Activated naive CD4-positive, alpha-beta T cell (primary cell): Measurements from ENCODE around the gene TRIM26.

Experiments used
- DNase-seq, 4 experiments: peaks; one replicate each; lab custom pipeline; 2025; lab: John Stamatoyannopoulos, UW

The TRIM26 gene

DNA sequence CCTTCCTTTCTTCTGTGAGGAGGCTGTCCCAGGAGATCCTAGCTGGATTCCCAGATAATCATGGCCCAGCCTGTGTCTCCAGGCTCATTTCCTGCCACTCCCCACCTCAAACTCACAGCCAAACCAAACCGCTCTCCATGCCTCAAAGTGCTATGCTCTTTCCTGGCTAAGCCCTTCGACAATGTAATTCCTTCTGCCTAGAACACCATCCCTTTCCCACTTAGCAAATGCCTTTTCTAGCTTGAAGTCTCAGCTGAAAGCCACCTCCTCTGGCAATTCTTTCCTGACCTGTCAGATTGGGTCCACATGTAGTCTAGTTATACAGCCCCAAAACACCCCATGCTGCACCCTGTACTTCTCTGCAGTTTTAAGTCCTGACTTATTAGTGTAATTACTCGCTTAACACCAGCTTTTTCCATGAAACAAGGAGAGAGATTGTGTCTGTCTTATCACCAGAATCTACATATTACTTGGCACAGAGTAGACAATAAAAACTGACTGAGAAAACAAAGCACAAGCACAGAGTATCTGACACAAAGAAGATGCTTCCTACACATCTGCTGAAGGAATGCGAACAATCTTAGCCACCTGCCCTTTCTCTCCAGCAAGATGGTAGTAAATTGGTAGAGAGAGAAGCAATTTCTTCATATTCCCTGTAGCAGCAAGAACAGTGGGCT, 5.4 kb downstream of the TRIM26 start:
- DNase-seq, result no peak

DNA sequence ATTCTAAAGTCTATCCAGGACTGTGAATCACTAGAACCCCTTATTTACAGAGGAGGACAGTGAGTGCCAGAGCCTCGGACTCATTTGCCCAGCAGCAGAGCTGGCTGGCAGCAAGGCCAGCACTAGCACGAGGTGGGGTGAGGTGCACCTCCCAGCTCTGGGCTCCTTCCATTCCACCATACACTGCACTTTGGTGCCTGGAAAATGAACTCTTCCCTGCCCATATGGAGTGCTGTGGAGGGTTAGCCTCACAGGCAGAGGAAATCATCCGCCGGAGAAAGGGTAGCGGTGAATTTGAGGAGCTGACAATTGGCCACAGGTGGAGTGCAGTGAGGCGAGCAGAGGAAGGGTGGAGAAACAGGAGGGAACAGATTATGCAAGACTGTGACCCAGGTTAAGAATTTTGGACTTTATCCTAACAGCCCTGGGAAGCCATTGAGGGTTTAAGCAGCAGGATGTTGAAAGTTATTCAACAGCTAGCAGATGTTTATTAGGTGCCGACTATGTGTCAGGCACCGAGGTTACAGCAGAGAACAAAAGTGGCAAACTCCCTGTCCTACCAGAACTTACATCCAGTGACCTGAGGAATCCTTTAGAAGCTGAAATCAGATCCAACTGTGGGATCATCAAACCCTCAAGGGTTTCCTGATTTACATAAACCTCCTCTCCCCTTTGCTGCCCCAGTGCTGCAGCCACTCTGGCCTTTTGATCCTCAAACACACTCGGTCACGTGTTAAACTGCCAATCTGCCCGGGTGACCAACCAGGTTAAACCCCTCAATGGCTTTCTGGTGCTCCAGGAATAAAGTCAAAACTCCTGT, 6.2 kb downstream of the TRIM26 start:
- no peak for DNase-seq

DNA sequence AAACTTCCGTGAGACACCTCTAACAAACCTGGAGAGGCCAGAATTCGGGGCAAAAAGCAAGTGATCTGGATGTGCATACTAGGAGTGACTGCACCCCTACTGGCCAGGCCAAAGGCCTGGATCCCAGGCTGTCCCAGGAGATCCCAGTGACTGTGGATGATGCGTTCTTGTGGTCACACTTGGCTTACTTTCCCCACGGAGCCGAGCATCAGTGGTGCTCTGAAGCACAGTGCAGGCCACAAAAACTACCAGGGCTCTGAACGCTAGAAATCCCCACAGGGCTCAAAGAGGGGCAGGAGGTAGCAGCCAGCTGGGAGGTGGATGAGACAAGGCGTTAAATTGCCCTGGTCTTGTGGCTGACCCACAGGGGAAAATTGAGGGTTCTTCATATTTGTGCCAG, 7.1 kb downstream of the TRIM26 start:
- DNase-seq, result no peak

DNA sequence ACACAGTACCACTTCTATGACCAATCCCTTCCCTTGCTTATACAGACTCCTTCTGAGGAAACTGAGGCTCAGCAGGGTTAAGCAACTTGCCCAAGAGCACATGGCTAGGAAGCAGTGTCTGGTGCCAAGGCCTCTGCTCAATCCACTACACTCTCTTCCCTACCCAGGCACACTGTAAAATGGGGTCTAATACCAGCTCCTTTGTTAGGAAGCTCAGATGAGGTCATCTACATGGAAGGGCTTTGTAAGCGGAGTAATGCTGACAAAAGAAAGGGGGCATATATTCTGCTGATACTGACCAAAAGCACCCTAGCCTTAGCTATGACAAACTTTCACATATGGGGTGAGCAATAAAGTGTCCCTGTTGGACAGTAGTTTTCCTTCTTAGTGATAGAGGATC, 9.1 kb downstream of the TRIM26 start:
- no peak for DNase-seq

DNA sequence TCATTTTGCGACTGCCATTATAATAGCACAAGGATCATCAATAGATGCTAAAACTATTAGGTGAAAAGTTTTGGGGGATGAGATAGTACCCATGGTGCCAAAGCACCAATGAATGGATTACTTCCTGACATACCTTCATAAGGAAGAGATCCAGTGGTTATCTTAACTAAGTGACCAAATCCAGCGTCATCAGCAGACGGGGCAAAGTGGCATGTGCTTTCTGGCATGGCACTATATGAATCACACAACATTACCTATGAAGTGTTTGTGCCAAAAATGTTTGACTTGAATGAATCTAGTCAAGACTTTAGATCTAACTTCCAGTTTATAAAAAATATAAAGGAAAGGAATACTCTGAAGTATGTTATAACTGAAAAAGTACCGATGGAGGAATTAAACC, 10.8 kb downstream of the TRIM26 start:
- DNase-seq, result no peak

DNA sequence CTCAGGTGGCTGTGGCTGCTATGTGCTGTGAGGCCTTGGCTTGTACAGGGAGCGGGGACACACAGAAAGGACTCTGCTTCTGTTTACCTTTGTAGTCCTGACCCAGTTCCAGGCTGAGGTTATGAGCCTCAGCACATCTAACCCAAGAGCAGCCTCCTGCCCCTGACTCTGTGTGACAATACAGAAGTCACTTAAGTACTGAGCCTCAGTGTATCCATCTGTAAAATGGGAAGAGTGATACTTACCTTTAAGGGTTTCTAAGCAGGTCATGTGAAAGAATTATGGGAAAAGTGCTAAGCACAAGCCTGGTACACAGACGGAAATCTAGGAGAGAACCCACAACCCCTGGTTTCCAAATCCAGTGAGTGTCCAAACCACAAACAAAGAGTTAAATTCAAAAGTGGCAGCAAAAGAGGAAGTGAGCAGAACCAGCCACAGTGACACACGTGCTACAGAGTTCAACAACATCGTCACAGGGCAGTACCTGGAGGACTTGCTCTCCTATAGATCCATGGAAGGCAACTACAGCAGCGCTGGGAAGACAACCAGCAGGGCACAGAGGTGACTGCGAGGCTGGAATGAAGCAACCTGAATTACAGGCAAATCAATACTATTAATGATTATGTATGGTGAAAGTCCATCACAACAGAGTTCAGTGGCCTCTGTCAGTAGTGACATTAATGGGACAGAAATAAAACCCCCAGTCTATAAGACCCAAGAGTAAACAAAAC, 12.5 kb downstream of the TRIM26 start:
- DNase-seq, result no peak

DNA sequence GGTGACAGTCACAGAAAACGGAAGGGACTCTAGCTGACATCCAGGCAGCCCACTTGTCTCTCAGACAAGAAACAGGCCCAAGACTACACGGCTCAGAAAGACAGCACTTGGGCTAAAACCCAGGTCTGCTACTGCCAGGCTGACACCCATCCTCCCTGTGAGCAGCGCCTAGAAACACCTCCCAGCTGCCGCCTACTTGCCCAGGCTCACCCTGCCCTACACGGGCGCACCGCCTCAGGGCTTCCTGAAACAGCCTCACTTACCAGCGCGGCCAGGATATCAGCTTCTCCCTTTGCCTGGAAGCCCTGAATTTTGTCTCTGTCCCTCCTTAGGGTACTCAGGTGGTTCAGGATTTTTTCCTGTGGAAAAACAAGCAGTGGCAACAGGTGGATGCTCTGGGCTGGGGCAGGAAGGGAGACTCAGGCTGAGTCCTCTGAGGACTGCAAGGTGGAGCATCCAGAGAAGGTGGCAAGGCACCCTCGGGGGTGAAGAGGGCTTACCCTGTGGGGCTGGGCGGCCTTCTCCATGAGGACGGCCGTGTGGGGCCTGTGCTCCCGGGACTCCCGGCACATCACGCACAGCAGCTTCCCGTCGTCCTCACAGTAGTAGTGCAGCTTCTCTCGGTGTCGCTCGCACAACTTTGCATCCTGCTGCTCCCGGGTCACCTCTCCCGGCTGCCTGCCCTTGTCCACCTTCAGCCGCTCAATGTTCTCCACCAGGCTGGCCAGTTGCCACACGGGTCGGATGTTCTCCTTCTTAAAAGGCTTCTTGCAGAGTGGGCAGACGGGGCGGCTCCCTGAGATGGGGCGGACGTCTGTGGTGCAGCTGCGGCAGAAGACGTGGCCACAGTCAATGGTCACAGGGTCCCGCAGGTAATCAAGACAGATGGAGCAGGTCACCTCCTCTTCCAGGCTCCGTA, 14.8 kb downstream of the TRIM26 start:
- no peak for DNase-seq

DNA sequence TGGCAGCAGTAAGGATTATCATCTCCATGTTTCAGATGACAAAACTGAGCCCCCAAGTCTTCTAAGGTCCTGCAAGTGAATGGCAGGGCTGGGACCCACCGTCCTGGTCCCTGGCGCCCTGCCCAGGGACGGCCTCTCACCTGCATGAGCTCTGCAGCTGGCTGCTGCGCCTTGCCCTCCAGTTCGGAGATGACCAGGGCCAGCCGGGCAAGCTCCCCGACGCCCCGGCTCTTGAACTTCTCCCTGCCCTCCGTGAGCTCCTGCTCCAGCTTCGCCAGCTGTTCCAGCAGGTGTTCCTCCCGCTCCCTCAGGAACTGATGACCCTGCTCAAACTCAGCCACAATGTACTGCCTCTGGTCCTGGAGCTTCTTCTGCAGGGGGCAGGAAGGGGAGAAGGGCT, 16.8 kb downstream of the TRIM26 start:
- no peak for DNase-seq

DNA sequence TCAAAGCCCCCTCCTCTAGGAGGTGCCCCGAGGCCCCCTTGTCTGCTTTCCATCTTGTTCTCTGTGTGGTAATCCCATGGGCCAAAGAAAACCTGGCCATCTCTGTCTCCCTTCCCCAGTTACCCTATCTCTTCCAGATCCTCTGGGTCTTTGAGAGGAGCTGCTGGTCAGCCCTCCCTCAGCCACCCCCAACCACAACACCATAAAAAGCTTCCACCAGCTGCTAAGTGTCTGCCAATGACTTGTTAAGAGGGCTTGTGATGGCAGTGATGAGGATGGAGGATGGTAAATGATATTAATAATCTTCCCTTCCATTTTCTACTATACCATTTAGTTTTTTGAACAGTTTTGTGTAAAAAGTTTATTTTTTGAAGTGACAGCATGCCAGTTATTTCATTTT, 17.3 kb downstream of the TRIM26 start:
- no peak for DNase-seq

DNA sequence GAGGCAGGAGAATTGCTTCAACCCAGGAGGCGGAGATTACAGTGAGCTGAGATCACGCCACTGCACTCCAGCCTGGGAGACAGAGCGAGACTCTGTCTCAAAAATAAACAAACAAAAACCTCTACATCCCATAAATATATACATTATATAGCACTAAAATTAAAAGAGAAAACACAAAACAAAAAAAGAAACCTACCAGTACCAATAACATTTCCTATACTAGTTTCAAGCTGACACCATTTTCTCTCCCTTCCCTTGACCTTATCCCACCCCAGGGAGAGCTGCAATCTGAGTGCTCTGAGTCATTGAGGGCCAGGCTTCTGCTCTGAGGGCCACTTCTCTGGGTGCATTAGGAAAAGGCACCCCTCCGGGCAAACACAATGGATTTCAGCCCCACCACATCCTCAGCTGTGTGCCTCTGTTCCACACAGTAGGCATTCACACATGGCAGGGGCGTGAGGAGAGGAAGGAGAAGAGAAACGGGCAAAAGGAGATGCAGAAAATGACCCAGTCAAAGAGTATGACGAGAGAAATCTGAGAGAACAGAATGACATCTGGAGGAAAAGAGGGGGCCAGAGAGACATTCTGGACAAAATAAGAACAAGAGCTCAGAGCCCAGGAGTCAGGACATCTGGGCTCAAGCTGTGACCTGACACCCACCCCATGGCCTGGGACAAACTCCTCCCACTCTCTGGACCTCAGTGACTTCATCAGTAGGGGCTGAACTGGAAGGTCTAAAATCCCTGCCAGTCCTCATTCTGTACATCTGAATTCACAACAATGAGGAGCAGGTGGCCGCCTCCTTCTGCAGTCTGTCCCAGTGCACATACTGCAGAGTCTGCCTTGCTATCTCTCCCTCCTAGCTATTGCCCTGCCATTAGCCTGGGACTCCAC, 18.2 kb downstream of the TRIM26 start:
- no peak for DNase-seq

DNA sequence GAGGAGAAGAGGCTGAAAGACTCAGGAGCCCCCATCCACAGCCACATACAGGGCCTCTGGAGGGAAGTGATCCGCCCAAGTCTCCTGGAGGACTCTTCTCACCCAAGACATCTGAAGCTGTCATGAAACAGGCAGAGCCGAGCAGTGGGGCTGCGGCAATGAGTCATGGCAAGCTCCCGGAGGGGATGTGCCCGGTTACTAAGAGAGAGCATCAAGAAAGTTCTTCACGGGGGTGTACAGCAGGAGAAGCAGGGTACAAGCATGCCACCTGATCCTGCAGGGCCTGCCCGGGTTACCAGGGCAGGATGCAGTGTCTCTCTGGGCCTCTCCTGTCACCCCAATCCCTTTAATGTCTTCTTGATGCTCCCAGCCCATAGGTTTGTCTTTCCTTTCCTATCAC, 21.1 kb downstream of the TRIM26 start:
- no peak for DNase-seq

DNA sequence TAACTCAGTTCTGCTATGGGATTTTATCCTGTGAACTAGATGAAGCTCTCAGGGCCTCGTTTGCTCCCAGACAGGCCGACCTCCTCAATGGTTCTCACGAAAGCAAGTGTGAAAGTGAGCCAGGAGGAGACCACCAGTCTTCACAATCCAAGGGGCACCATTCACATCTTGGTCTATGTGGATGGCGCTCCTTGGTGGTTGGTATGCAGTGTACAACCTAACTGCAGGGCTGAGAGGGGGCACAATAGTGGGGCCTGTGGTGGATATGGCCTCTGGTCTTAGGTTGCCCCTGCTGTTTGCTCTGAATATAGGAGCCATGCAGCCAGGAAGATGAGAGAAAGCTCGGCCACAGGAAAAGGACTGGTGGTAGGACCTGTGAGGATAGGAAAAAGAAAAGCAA, 24.7 kb downstream of the TRIM26 start:
- DNase-seq, result no peak

DNA sequence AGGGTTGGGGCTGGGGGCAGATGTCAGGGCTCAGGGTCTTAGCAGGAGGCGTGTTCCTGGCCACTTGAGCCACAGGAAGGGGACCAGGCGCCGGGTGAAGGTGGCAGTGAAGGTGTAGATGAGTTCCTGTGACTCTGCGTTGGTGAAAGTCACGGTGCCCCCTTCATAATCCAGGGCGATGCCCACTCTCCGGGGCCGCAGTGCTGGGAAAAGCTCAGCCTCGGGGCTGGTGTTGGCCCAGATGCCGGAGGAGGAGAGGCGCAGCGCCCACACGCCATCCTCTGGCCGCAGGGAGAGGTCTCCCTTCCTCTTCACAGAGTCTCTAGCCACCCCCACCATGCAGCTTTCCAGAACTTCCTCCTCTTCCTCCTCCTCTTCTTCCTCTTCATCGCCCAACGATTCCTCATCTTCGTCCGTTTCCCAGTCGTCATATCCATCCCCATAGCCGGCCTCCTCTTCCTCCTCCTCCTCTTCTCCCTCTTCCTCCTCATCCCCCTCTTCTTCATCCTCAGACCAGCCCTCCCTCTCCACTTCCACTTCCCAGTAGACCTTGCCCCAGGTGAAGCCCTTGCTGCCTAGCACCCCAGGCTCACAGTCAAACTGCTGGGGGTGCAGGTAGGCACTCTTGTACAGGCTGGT, 27.2 kb downstream of the TRIM26 start:
- no peak for DNase-seq

DNA sequence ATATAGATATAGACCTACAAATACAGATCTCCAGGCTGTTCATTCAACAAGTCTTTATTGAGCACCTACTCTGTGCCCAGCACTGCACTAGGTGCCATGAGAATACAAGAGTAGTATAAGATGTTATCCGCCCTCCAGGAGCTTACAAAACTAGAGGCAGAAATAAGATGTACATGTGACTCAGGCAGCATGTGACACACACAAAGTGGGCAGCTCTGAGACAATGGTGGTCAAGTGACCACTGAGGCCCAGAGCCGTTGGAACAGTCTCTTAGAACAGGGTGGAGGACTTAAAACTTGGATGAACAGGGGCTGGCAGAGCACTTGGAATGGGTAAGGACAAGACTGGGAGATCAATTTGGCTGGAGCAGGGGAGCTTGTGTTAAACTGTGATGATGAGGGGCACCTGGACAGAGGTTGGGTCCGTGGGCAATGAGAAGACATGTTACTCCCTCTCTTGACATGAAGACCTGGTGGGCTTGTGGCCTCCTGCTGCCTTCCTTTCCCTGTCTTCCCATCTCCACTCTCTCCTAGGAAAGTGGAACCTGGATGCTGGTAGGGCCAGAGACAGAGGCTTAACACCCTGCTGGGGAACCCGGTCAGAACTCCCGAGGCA, 28.7 kb downstream of the TRIM26 start:
- no peak for DNase-seq

DNA sequence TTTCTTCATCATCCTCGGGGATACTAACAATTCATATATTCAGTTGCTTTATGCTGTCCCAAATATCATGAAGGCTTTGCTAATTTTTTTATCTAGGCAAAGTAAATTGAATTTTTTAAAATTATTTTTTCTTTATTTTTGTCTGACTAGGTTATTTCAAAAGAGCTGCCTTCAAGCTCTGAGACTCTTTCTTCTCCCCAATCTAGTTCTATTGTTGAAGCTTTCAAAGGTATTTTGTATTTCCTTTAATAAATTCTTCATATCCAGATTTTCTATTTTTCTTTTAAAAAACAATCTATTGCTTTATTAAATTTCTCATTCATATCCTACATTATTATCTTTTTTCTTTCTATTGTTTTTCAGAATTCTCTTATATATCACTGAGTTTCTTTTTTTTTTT, 33.1 kb downstream of the TRIM26 start:
- no peak for DNase-seq

DNA sequence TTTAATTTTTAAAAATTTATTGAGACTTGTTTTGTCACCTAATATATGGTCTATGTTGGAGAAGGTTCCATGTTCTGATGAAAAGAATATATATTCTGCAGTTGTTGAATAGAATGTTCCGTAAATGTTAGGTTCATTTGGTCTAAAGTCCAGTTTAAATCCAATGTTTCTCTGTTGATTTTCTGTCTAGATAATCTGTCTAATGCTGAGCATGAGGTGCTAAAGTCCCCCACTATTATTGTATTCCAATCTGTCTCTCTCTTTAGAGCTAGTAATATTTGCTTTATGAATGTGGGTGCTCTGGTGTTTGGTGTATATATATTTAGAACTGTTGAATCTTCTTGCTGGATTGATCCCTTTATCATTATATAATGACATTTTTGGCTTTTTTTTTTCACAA, 34.4 kb downstream of the TRIM26 start:
- DNase-seq, result no peak

DNA sequence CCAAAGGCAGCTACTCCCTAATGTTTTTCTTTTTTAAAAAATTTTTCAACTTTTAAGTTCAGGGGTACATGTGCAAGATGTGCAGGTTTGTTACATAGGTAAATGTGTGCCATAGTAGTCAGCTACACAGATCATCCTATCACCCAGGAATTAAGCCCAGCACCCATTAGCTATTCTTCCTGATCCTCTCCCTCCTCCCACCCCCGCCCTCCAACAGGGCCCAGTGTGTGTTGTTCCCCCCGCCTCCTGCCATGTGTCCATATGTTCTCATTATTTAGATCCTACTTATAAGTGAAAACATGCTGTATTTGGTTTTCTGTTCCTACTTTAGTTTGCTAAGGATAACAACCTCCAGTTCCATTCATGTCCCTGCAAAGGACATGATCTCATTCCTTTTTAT, 37.4 kb downstream of the TRIM26 start:
- DNase-seq, result no peak

DNA sequence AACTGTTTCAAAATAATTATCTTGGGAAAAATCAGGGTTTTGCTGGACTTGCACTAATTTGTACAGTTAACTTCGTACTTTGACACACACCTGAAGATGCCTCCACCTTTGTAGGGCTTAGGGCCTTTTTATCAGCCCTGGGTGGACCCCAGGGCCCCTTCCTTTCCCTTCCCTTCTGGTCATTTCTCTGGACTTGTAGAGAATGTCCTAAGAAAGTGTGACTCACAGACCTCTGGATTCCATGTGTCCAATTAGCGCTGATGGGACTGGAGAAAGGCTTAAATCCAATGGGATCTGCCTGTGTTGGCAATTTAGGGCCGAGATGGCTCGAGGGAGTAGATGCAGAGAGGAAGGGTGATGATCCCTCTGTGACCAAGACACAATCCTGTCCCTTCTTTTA, 40.5 kb downstream of the TRIM26 start:
- no peak for DNase-seq

DNA sequence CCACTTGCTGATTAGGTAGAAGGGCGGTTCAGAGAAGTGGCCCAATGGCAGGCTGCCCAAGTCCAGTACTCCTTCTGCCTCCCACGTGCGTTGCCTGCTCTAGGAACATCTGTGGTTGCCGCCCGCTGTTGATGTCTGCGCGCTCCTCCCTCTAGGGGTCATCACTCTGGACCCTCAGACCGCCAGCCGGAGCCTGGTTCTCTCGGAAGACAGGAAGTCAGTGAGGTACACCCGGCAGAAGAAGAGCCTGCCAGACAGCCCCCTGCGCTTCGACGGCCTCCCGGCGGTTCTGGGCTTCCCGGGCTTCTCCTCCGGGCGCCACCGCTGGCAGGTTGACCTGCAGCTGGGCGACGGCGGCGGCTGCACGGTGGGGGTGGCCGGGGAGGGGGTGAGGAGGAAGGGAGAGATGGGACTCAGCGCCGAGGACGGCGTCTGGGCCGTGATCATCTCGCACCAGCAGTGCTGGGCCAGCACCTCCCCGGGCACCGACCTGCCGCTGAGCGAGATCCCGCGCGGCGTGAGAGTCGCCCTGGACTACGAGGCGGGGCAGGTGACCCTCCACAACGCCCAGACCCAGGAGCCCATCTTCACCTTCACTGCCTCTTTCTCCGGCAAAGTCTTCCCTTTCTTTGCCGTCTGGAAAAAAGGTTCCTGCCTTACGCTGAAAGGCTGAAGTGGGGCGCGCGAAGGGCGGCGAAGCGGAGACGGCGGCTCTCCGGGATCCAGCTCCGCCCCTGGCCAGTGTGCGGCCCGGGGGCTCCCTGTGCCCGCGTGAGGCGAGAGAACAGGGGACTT, 41.3 kb downstream of the TRIM26 start:
- no peak for DNase-seq
